Measurements from ENCODE around the gene NRG2.

NRG2 gene

GRCh38 chr5:139960723-139961383 lies 82.2 kb downstream of the NRG2 start:
- no peaks in the 10 kb centered on the region for H3K9me3 ChIP-seq (replicated peaks in 1 of 11)
- H3K4me1 ChIP-seq: peaks cover 0 to 13% (median 0%) of the 10 kb centered on the region in 10 experiments; a peak in 3 of 20 replicates
- H3K27me3 ChIP-seq: no peaks in the 10 kb centered on the region
- no peak overlapping the region for H3K27ac ChIP-seq
- H3K4me2 ChIP-seq: no peak overlapping the region
- TF ChIP-seq Cebpa-rat (IDR thresholded peaks at IDR 0.05): no peak
- H3K9ac ChIP-seq: no peak overlapping the region
- H3K36me3 ChIP-seq: no peaks in the 10 kb centered on the region
- H4K20me1 ChIP-seq: no peaks in the 10 kb centered on the region
- H3K4me3 ChIP-seq: no peak overlapping the region

- no peak overlapping the region for H3K4me3 ChIP-seq
- no peaks in the 10 kb centered on the region for H3K36me3 ChIP-seq
- H4K20me1 ChIP-seq: no peaks in the 10 kb centered on the region
- no peaks in the 10 kb centered on the region for H3K27me3 ChIP-seq
- H3K4me1 ChIP-seq: peaks cover 0 to 11% (median 0%) of the 10 kb centered on the region in 10 experiments; a peak in 3 of 20 replicates
- H3K9me3 ChIP-seq (replicated peaks in 1 of 11): no peaks in the 10 kb centered on the region
- no peak overlapping the region for H3K9ac ChIP-seq
- H3K4me2 ChIP-seq: no peak overlapping the region
- no peak overlapping the region for H3K27ac ChIP-seq
- no peak for TF ChIP-seq Cebpa-rat (IDR thresholded peaks at IDR 0.05)
Measured at GRCh38 chr5:139958432-139959148, 84.5 kb downstream of the NRG2 start.

- Histone ChIP-seq H3K9ac (no peak overlapping the region), H4K20me1 (no peaks in the 10 kb centered on the region), H3K36me3 (no peaks in the 10 kb centered on the region), H3K4me3 (no peak overlapping the region), H3K4me1 (peaks cover 0 to 14% (median 6%) of the 10 kb centered on the region in 10 experiments; a peak in 18 of 20 replicates), H3K9me3 (replicated peaks in 1 of 11) (no peaks in the 10 kb centered on the region), H3K27ac (no peak overlapping the region), H3K4me2 (no peak overlapping the region), H3K27me3 (no peaks in the 10 kb centered on the region)
- TF ChIP-seq Cebpa-rat (IDR thresholded peaks at IDR 0.05): no peak
Measured at GRCh38 chr5:139956342-139956741, 86.8 kb downstream of the NRG2 start.

GRCh38 chr5:139955616-139956273 lies 87.4 kb downstream of the NRG2 start:
- no peak overlapping the region for H3K4me2 ChIP-seq
- H3K27me3 ChIP-seq: no peaks in the 10 kb centered on the region
- no peaks in the 10 kb centered on the region for H3K36me3 ChIP-seq
- peaks cover 0 to 20% (median 11%) of the 10 kb centered on the region in 10 experiments; a peak in 18 of 20 replicates for H3K4me1 ChIP-seq
- H3K9ac ChIP-seq: no peak overlapping the region
- no peak overlapping the region for H3K4me3 ChIP-seq
- H3K9me3 ChIP-seq (replicated peaks in 1 of 11): no peaks in the 10 kb centered on the region
- no peak for TF ChIP-seq Cebpa-rat (IDR thresholded peaks at IDR 0.05)
- no peak overlapping the region for H3K27ac ChIP-seq
- no peaks in the 10 kb centered on the region for H4K20me1 ChIP-seq

GRCh38 chr5:139955053-139955605 lies 88.0 kb downstream of the NRG2 start:
- no peak overlapping the region for H3K4me2 ChIP-seq
- H3K4me1 ChIP-seq: peaks cover 0 to 26% (median 11%) of the 10 kb centered on the region in 10 experiments; a peak in 18 of 20 replicates
- H3K36me3 ChIP-seq: no peaks in the 10 kb centered on the region
- H3K27me3 ChIP-seq: no peaks in the 10 kb centered on the region
- H4K20me1 ChIP-seq: no peaks in the 10 kb centered on the region
- H3K9ac ChIP-seq: no peak overlapping the region
- TF ChIP-seq Cebpa-rat (IDR thresholded peaks at IDR 0.05): no peak
- no peak overlapping the region for H3K4me3 ChIP-seq
- no peaks in the 10 kb centered on the region for H3K9me3 ChIP-seq (replicated peaks in 1 of 11)
- no peak overlapping the region for H3K27ac ChIP-seq

- no peak for TF ChIP-seq Cebpa-rat (IDR thresholded peaks at IDR 0.05)
- no peaks in the 10 kb centered on the region for H4K20me1 ChIP-seq
- H3K9me3 ChIP-seq (replicated peaks in 1 of 11): no peaks in the 10 kb centered on the region
- H3K9ac ChIP-seq: no peak overlapping the region
- no peak overlapping the region for H3K27ac ChIP-seq
- H3K27me3 ChIP-seq: no peaks in the 10 kb centered on the region
- no peaks in the 10 kb centered on the region for H3K36me3 ChIP-seq
- no peak overlapping the region for H3K4me2 ChIP-seq
- no peak overlapping the region for H3K4me3 ChIP-seq
- H3K4me1 ChIP-seq: peaks cover 0 to 31% (median 13%) of the 10 kb centered on the region in 10 experiments; a peak in 18 of 20 replicates
Measured at GRCh38 chr5:139954462-139954861, 88.6 kb downstream of the NRG2 start.

GRCh38 chr5:139954022-139954421 lies 89.1 kb downstream of the NRG2 start:
- no peak overlapping the region for H3K4me3 ChIP-seq
- no peak overlapping the region for H3K9ac ChIP-seq
- no peak for TF ChIP-seq Cebpa-rat (IDR thresholded peaks at IDR 0.05)
- no peak overlapping the region for H3K27ac ChIP-seq
- peaks cover 0 to 31% (median 13%) of the 10 kb centered on the region in 10 experiments; a peak in 18 of 20 replicates for H3K4me1 ChIP-seq
- no peaks in the 10 kb centered on the region for H3K36me3 ChIP-seq
- no peaks in the 10 kb centered on the region for H3K9me3 ChIP-seq (replicated peaks in 1 of 11)
- no peak overlapping the region for H3K4me2 ChIP-seq
- H4K20me1 ChIP-seq: no peaks in the 10 kb centered on the region
- H3K27me3 ChIP-seq: no peaks in the 10 kb centered on the region

GRCh38 chr5:139952574-139952973 lies 90.5 kb downstream of the NRG2 start:
- TF ChIP-seq Cebpa-rat (IDR thresholded peaks at IDR 0.05): no peak
- no peaks in the 10 kb centered on the region for H4K20me1 ChIP-seq
- no peak overlapping the region; a peak in 1 of 22 replicates for H3K4me2 ChIP-seq
- no peak overlapping the region for H3K9ac ChIP-seq
- H3K36me3 ChIP-seq: no peaks in the 10 kb centered on the region
- no peak overlapping the region for H3K4me3 ChIP-seq
- no peaks in the 10 kb centered on the region for H3K27me3 ChIP-seq
- H3K27ac ChIP-seq: no peak overlapping the region
- H3K4me1 ChIP-seq: peaks cover 0 to 40% (median 17%) of the 10 kb centered on the region in 10 experiments; a peak in 19 of 20 replicates
- no peaks in the 10 kb centered on the region for H3K9me3 ChIP-seq (replicated peaks in 1 of 11)

GRCh38 chr5:139951983-139952382 lies 91.1 kb downstream of the NRG2 start:
- H3K9ac ChIP-seq: no peak overlapping the region
- H3K9me3 ChIP-seq (replicated peaks in 1 of 11): no peaks in the 10 kb centered on the region
- no peaks in the 10 kb centered on the region for H3K27me3 ChIP-seq
- no peak overlapping the region for H3K4me3 ChIP-seq
- peak overlapping the region; percentile 7 to 72 (median 60); a peak in 17 of 22 replicates for H3K4me2 ChIP-seq
- peaks cover 0 to 46% (median 18%) of the 10 kb centered on the region in 10 experiments; a peak in 19 of 20 replicates for H3K4me1 ChIP-seq
- TF ChIP-seq Cebpa-rat (IDR thresholded peaks at IDR 0.05): no peak
- H3K27ac ChIP-seq: no peak overlapping the region; a peak in 1 of 22 replicates
- no peaks in the 10 kb centered on the region for H4K20me1 ChIP-seq
- H3K36me3 ChIP-seq: no peaks in the 10 kb centered on the region
